WTC11 (cell line): ENCODE data around the gene SNAP25. TPM values are rescaled to one million over a fixed set of nuclear protein-coding genes. Genes with fewer than 3 reads are reported as not detected.

Experiments
- ATAC-seq: fragments of 200-7000 bp; cut with Tn5 transposase; 2 replicates; pipeline ENCODE4 v1.10.0; 2021; ENCODE audit warnings: mild to moderate bottlenecking, moderate library complexity
- CTCF ChIA-PET: fragments of 300-600 bp; sonication (Branson Sonifier 250); formaldehyde crosslinking; loops from one replicate; lab custom pipeline; 2021; ENCODE audit warnings: antibody characterized with exemption; lab: Charles Lee
- POLR2A ChIA-PET: fragments of 350-600 bp; sonication (Branson Sonifier 250); formaldehyde crosslinking; loops from one replicate; lab custom pipeline; 2021; ENCODE audit warnings: antibody characterized with exemption; lab: Charles Lee
- DNase-seq: peaks from one replicate; pipeline ENCODE4 v3.0.0; 2021; ENCODE audit warnings: low spot score
- H3K27ac Mint-ChIP-seq: 2 replicates; pipeline ENCODE4 v1.8.0; 2021; ENCODE audit warnings: mixed read lengths
- H3K27me3 Mint-ChIP-seq: 2 replicates; pipeline ENCODE4 v1.8.0; 2021; ENCODE audit warnings: low read depth, mild to moderate bottlenecking, moderate library complexity, mixed read lengths
- H3K36me3 Mint-ChIP-seq: 2 replicates; pipeline ENCODE4 v1.8.0; 2021; ENCODE audit warnings: mixed read lengths
- H3K4me1 Mint-ChIP-seq: 2 replicates; pipeline ENCODE4 v1.8.0; 2022; ENCODE audit warnings: mixed read lengths
- H3K4me3 Mint-ChIP-seq: 2 replicates; pipeline ENCODE4 v1.8.0; 2021; ENCODE audit warnings: mild to moderate bottlenecking, moderate library complexity, mixed read lengths
- H3K9me3 Mint-ChIP-seq: 2 replicates; pipeline ENCODE4 v1.8.0; 2021; ENCODE audit warnings: mixed read lengths
- ATF1 ChIP-seq: sonication (generic); formaldehyde crosslinking; IDR thresholded peaks from 2 replicates; pipeline ENCODE4 v1.8.1; 2023; ENCODE audit warnings: mild to moderate bottlenecking, moderate library complexity, missing genetic modification reagents
- ATF3 ChIP-seq: sonication (generic); formaldehyde crosslinking; conservative IDR thresholded peaks from 2 replicates; pipeline ENCODE4 v1.8.1; 2022; ENCODE audit warnings: mild to moderate bottlenecking, missing genetic modification reagents
- CREM ChIP-seq: sonication (generic); formaldehyde crosslinking; IDR thresholded peaks from 2 replicates; pipeline ENCODE4 v1.8.1; 2022; ENCODE audit warnings: mild to moderate bottlenecking, missing genetic modification reagents, moderate library complexity
- ERG ChIP-seq: fragments of 250-450 bp; sonication (Bioruptor Pico); IDR thresholded peaks from 2 replicates; pipeline ENCODE4 v1.8.0; 2021; ENCODE audit warnings: mild to moderate bottlenecking
- FOXP1 ChIP-seq: sonication (generic); formaldehyde crosslinking; IDR thresholded peaks from 2 replicates; pipeline ENCODE4 v1.8.0; 2022; ENCODE audit warnings: missing genetic modification reagents, mild to moderate bottlenecking, moderate library complexity, borderline replicate concordance
- GABPB1 ChIP-seq: sonication (generic); formaldehyde crosslinking; IDR thresholded peaks from 2 replicates; pipeline ENCODE4 v1.8.1; 2023; ENCODE audit warnings: mild to moderate bottlenecking, missing genetic modification reagents
- GTF2I ChIP-seq: fragments of 250-450 bp; sonication (Bioruptor Pico); conservative IDR thresholded peaks from 2 replicates; pipeline ENCODE4 v1.4.0; 2021; ENCODE audit warnings: mild to moderate bottlenecking
- HMGA2 ChIP-seq: fragments of 250-450 bp; sonication (Bioruptor Pico); IDR thresholded peaks from 2 replicates; pipeline ENCODE4 v1.4.0; 2021; ENCODE audit warnings: mild to moderate bottlenecking, moderate library complexity
- MAX ChIP-seq: sonication (generic); formaldehyde crosslinking; IDR thresholded peaks from 2 replicates; pipeline ENCODE4 v1.8.0; 2022; ENCODE audit warnings: mild to moderate bottlenecking, missing genetic modification reagents
- MYBL2 ChIP-seq: sonication (generic); formaldehyde crosslinking; IDR thresholded peaks from 2 replicates; pipeline ENCODE4 v1.8.1; 2023; ENCODE audit warnings: mild to moderate bottlenecking, moderate library complexity, missing genetic modification reagents
- PRRX2 ChIP-seq: fragments of 250-450 bp; sonication (Bioruptor Pico); IDR thresholded peaks from 2 replicates; pipeline ENCODE4 v1.8.0; 2021; ENCODE audit warnings: mild to moderate bottlenecking
- RELA ChIP-seq: sonication (generic); formaldehyde crosslinking; IDR thresholded peaks from 2 replicates; pipeline ENCODE4 v1.8.1; 2022; ENCODE audit warnings: missing genetic modification reagents, mild to moderate bottlenecking, borderline replicate concordance
- STAT6 ChIP-seq: sonication (generic); formaldehyde crosslinking; conservative IDR thresholded peaks from 2 replicates; pipeline ENCODE4 v1.8.1; 2023; ENCODE audit warnings: mild to moderate bottlenecking, low read depth, missing genetic modification reagents, moderate library complexity
- TCF7 ChIP-seq: sonication (generic); formaldehyde crosslinking; IDR thresholded peaks from 2 replicates; pipeline ENCODE4 v1.8.0; 2022; ENCODE audit warnings: mild to moderate bottlenecking, low read depth, missing genetic modification reagents, moderate library complexity
- ZNF232 ChIP-seq: sonication (generic); formaldehyde crosslinking; IDR thresholded peaks from 2 replicates; pipeline ENCODE4 v1.8.0; 2022; ENCODE audit warnings: mild to moderate bottlenecking, missing genetic modification reagents
- ZNF263 ChIP-seq: sonication (generic); formaldehyde crosslinking; IDR thresholded peaks from 2 replicates; pipeline ENCODE4 v1.8.1; 2022; ENCODE audit warnings: low read depth, mild to moderate bottlenecking, moderate library complexity, missing genetic modification reagents
- total RNA-seq: library from RNA; stranded (reverse); gene quantifications from 3 replicates; pipeline ENCODE4 v1.2.3, GENCODE V29; 2021
- TF ChIP-seq, protein P1 (sequence below): sonication (generic); formaldehyde crosslinking; IDR thresholded peaks from 2 replicates; pipeline ENCODE4 v1.8.1; 2023; ENCODE audit warnings: mild to moderate bottlenecking, missing genetic modification reagents
- TF ChIP-seq, protein P2 (sequence below): sonication (generic); formaldehyde crosslinking; IDR thresholded peaks from 2 replicates; pipeline ENCODE4 v1.8.1; 2023; ENCODE audit warnings: mild to moderate bottlenecking, missing genetic modification reagents, moderate library complexity
- TF ChIP-seq, protein P3 (sequence below): fragments of 250-450 bp; sonication (Bioruptor Pico); IDR thresholded peaks from 2 replicates; pipeline ENCODE4 v1.9.0; 2021; ENCODE audit warnings: mild to moderate bottlenecking
- TF ChIP-seq, protein P4 (sequence below): sonication (generic); formaldehyde crosslinking; IDR thresholded peaks from 2 replicates; pipeline ENCODE4 v1.8.0; 2022; ENCODE audit warnings: missing genetic modification reagents
- TF ChIP-seq, protein P5 (sequence below): sonication (generic); formaldehyde crosslinking; IDR thresholded peaks from 2 replicates; pipeline ENCODE4 v1.8.0; 2022; ENCODE audit warnings: mild to moderate bottlenecking, missing genetic modification reagents

SNAP25 gene
- total RNA-seq, 1 experiment from 2014 or later = 0.72 TPM

- ATAC-seq = no peak
Measured at GRCh38 chr20:10260316-10260715, 41.7 kb downstream of the SNAP25 start.

GRCh38 chr20:10261702-10262101 is 43.1 kb downstream of the SNAP25 start:
- H3K27me3 Mint-ChIP-seq = peaks cover 21% of the 10 kb centered on the region
- ATAC-seq (no peak), DNase-seq (no peak)
- POLR2A ChIA-PET = no interaction called here
- peaks cover 37% of the 10 kb centered on the region for H3K4me1 Mint-ChIP-seq
- H3K4me3 Mint-ChIP-seq = no peak overlapping the region
- no peaks in the 10 kb centered on the region for H3K36me3 Mint-ChIP-seq
- CTCF ChIA-PET = interaction anchor here (1.1 kb wide), 1 partner anchor 184 kb away, joined by 3 read pairs; no protein-coding TSS in a partner anchor
- H3K9me3 Mint-ChIP-seq = no peaks in the 10 kb centered on the region
- no peak overlapping the region for H3K27ac Mint-ChIP-seq
- no peak for TF ChIP-seq CREM (CRISPR knock-in tag)
- no peak for TF ChIP-seq ATF1 (CRISPR knock-in tag)
- no peak for TF ChIP-seq ZNF263 (CRISPR knock-in tag)
- TF ChIP-seq, protein P1, sequence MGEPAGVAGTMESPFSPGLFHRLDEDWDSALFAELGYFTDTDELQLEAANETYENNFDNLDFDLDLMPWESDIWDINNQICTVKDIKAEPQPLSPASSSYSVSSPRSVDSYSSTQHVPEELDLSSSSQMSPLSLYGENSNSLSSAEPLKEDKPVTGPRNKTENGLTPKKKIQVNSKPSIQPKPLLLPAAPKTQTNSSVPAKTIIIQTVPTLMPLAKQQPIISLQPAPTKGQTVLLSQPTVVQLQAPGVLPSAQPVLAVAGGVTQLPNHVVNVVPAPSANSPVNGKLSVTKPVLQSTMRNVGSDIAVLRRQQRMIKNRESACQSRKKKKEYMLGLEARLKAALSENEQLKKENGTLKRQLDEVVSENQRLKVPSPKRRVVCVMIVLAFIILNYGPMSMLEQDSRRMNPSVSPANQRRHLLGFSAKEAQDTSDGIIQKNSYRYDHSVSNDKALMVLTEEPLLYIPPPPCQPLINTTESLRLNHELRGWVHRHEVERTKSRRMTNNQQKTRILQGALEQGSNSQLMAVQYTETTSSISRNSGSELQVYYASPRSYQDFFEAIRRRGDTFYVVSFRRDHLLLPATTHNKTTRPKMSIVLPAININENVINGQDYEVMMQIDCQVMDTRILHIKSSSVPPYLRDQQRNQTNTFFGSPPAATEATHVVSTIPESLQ (CRISPR knock-in tag) = no peak
- TF ChIP-seq, protein P2, sequence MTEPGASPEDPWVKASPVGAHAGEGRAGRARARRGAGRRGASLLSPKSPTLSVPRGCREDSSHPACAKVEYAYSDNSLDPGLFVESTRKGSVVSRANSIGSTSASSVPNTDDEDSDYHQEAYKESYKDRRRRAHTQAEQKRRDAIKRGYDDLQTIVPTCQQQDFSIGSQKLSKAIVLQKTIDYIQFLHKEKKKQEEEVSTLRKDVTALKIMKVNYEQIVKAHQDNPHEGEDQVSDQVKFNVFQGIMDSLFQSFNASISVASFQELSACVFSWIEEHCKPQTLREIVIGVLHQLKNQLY = no peak
- TF ChIP-seq, protein P3, sequence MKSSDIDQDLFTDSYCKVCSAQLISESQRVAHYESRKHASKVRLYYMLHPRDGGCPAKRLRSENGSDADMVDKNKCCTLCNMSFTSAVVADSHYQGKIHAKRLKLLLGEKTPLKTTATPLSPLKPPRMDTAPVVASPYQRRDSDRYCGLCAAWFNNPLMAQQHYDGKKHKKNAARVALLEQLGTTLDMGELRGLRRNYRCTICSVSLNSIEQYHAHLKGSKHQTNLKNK = no peak
- TF ChIP-seq ATF3 (CRISPR knock-in tag) = no peak
- no peak for TF ChIP-seq GABPB1 (CRISPR knock-in tag)
- no peak for TF ChIP-seq MAX (CRISPR knock-in tag)

More at GRCh38 chr20:10260316-10260715, 41.7 kb downstream of the SNAP25 start:
- ChIA-PET POLR2A (no interaction called here), CTCF (no interaction called here)
- Mint-ChIP-seq H3K27me3 (peaks cover 18% of the 10 kb centered on the region), H3K4me3 (no peak overlapping the region), H3K36me3 (no peaks in the 10 kb centered on the region), H3K9me3 (no peaks in the 10 kb centered on the region), H3K4me1 (peaks cover 27% of the 10 kb centered on the region), H3K27ac (no peak overlapping the region)
- DNase-seq = no peak
- no peak for TF ChIP-seq STAT6 (CRISPR knock-in tag)
- TF ChIP-seq FOXP1 (CRISPR knock-in tag) = no peak
- TF ChIP-seq ZNF232 = no peak
- no peak for TF ChIP-seq HMGA2
- TF ChIP-seq ERG = no peak
- TF ChIP-seq PRRX2 (CRISPR knock-in tag) = no peak
- TF ChIP-seq, protein P4, sequence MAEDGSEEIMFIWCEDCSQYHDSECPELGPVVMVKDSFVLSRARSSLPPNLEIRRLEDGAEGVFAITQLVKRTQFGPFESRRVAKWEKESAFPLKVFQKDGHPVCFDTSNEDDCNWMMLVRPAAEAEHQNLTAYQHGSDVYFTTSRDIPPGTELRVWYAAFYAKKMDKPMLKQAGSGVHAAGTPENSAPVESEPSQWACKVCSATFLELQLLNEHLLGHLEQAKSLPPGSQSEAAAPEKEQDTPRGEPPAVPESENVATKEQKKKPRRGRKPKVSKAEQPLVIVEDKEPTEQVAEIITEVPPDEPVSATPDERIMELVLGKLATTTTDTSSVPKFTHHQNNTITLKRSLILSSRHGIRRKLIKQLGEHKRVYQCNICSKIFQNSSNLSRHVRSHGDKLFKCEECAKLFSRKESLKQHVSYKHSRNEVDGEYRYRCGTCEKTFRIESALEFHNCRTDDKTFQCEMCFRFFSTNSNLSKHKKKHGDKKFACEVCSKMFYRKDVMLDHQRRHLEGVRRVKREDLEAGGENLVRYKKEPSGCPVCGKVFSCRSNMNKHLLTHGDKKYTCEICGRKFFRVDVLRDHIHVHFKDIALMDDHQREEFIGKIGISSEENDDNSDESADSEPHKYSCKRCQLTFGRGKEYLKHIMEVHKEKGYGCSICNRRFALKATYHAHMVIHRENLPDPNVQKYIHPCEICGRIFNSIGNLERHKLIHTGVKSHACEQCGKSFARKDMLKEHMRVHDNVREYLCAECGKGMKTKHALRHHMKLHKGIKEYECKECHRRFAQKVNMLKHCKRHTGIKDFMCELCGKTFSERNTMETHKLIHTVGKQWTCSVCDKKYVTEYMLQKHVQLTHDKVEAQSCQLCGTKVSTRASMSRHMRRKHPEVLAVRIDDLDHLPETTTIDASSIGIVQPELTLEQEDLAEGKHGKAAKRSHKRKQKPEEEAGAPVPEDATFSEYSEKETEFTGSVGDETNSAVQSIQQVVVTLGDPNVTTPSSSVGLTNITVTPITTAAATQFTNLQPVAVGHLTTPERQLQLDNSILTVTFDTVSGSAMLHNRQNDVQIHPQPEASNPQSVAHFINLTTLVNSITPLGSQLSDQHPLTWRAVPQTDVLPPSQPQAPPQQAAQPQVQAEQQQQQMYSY = no peak
- TF ChIP-seq RELA (CRISPR knock-in tag) = no peak
- no peak for TF ChIP-seq MYBL2
- no peak for TF ChIP-seq GTF2I (CRISPR knock-in tag)
- TF ChIP-seq, protein P5, sequence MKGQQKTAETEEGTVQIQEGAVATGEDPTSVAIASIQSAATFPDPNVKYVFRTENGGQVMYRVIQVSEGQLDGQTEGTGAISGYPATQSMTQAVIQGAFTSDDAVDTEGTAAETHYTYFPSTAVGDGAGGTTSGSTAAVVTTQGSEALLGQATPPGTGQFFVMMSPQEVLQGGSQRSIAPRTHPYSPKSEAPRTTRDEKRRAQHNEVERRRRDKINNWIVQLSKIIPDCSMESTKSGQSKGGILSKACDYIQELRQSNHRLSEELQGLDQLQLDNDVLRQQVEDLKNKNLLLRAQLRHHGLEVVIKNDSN (CRISPR knock-in tag) = no peak
- TF ChIP-seq TCF7 (CRISPR knock-in tag) = no peak
